Measurements from ENCODE around the gene COTL1.
"Not testable (repeated sequence)": the region's sequence is repeated elsewhere in the genome, so short reads cannot be mapped to it uniquely, and the experiment has no call there.

The COTL1 gene

GRCh38 chr16:84629580-84629979 is 11.7 kb upstream of the COTL1 start:
- no peaks in the 10 kb centered on the region for H3K9me3 ChIP-seq (ENCODE audit: control insufficient read depth in 1 of 2, low read length in 2 of 2)
- H3K27ac ChIP-seq (ENCODE audit: low read length): no peak overlapping the region
- no peaks in the 10 kb centered on the region for H3K36me3 ChIP-seq (ENCODE audit: control insufficient read depth in 1 of 2, insufficient read depth in 2 of 2, low read length in 2 of 2)
- no peaks in the 10 kb centered on the region for H3K27me3 ChIP-seq (ENCODE audit: low read depth, low read length)
- peaks cover 0 to 3% of the 10 kb centered on the region in 2 donors for H3K4me1 ChIP-seq (ENCODE audit: control insufficient read depth in 1 of 2, insufficient read depth in 2 of 2, low read length in 2 of 2)
- no peak overlapping the region for H3K4me3 ChIP-seq (ENCODE audit: low read depth in 1 of 2, low read length in 2 of 2)

- no peaks in the 10 kb centered on the region for H3K9me3 ChIP-seq (ENCODE audit: control insufficient read depth in 1 of 2, low read length in 2 of 2)
- H3K27me3 ChIP-seq (ENCODE audit: low read depth, low read length): no peaks in the 10 kb centered on the region
These were observed 10.4 kb upstream of the COTL1 start for GRCh38 chr16:84628226-84628731.

GRCh38 chr16:84625556-84625955 is 7.7 kb upstream of the COTL1 start:
- Histone ChIP-seq H3K27ac (ENCODE audit: low read length) (no peak overlapping the region), H3K4me3 (ENCODE audit: low read depth in 1 of 2, low read length in 2 of 2) (no peak overlapping the region), H3K4me1 (ENCODE audit: control insufficient read depth in 1 of 2, insufficient read depth in 2 of 2, low read length in 2 of 2) (peaks cover 0 to 4% of the 10 kb centered on the region in 2 donors), H3K27me3 (ENCODE audit: low read depth, low read length) (no peaks in the 10 kb centered on the region), H3K36me3 (ENCODE audit: control insufficient read depth in 1 of 2, insufficient read depth in 2 of 2, low read length in 2 of 2) (no peaks in the 10 kb centered on the region), H3K9me3 (ENCODE audit: control insufficient read depth in 1 of 2, low read length in 2 of 2) (no peaks in the 10 kb centered on the region)

More at GRCh38 chr16:84628226-84628731, 10.4 kb upstream of the COTL1 start:
- Histone ChIP-seq H3K4me1 (ENCODE audit: control insufficient read depth in 1 of 2, insufficient read depth in 2 of 2, low read length in 2 of 2) (no peaks in the 10 kb centered on the region), H3K27ac (ENCODE audit: low read length) (no peak overlapping the region), H3K4me3 (ENCODE audit: low read depth in 1 of 2, low read length in 2 of 2) (no peak overlapping the region), H3K36me3 (ENCODE audit: control insufficient read depth in 1 of 2, insufficient read depth in 2 of 2, low read length in 2 of 2) (no peaks in the 10 kb centered on the region)

GRCh38 chr16:84620913-84621312 is 3.0 kb upstream of the COTL1 start:
- peaks cover 5 to 24% of the 10 kb centered on the region in 2 donors for H3K4me1 ChIP-seq (ENCODE audit: control insufficient read depth in 1 of 2, insufficient read depth in 2 of 2, low read length in 2 of 2)
- H3K27ac ChIP-seq (ENCODE audit: low read length); H3K9me3 ChIP-seq (ENCODE audit: control insufficient read depth in 1 of 2, low read length in 2 of 2); H3K27me3 ChIP-seq (ENCODE audit: low read depth, low read length); H3K36me3 ChIP-seq (ENCODE audit: control insufficient read depth in 1 of 2, insufficient read depth in 2 of 2, low read length in 2 of 2); H3K4me3 ChIP-seq (ENCODE audit: low read depth in 1 of 2, low read length in 2 of 2): not testable (repeated sequence)

GRCh38 chr16:84618581-84619460 is 943 bp upstream of the COTL1 start:
- Histone ChIP-seq H3K9me3 (ENCODE audit: control insufficient read depth in 1 of 2, low read length in 2 of 2) (no peaks in the 10 kb centered on the region), H3K4me1 (ENCODE audit: control insufficient read depth in 1 of 2, insufficient read depth in 2 of 2, low read length in 2 of 2) (peaks cover 6 to 41% of the 10 kb centered on the region in 2 donors), H3K27ac (ENCODE audit: low read length) (peak overlapping the region; percentile 19), H3K4me3 (ENCODE audit: low read depth in 1 of 2, low read length in 2 of 2) (peak overlapping the region in 1 of 2 donors; percentile 13), H3K36me3 (ENCODE audit: control insufficient read depth in 1 of 2, insufficient read depth in 2 of 2, low read length in 2 of 2) (no peaks in the 10 kb centered on the region), H3K27me3 (ENCODE audit: low read depth, low read length) (no peaks in the 10 kb centered on the region)

GRCh38 chr16:84617041-84617790 is 662 bp downstream of the COTL1 start:
- H3K27ac ChIP-seq (ENCODE audit: low read length): peak overlapping the region; percentile 51
- no peaks in the 10 kb centered on the region for H3K36me3 ChIP-seq (ENCODE audit: control insufficient read depth in 1 of 2, insufficient read depth in 2 of 2, low read length in 2 of 2)
- no peaks in the 10 kb centered on the region for H3K9me3 ChIP-seq (ENCODE audit: control insufficient read depth in 1 of 2, low read length in 2 of 2)
- peaks cover 12 to 42% of the 10 kb centered on the region in 2 donors for H3K4me1 ChIP-seq (ENCODE audit: control insufficient read depth in 1 of 2, insufficient read depth in 2 of 2, low read length in 2 of 2)
- H3K4me3 ChIP-seq (ENCODE audit: low read depth in 1 of 2, low read length in 2 of 2): peak overlapping the region; percentile 77 to 87
- no peaks in the 10 kb centered on the region for H3K27me3 ChIP-seq (ENCODE audit: low read depth, low read length)

GRCh38 chr16:84616515-84616914 is 1.4 kb downstream of the COTL1 start:
- Histone ChIP-seq H3K27ac (ENCODE audit: low read length) (peak overlapping the region; percentile 19), H3K9me3 (ENCODE audit: control insufficient read depth in 1 of 2, low read length in 2 of 2) (no peaks in the 10 kb centered on the region), H3K4me1 (ENCODE audit: control insufficient read depth in 1 of 2, insufficient read depth in 2 of 2, low read length in 2 of 2) (peaks cover 12 to 49% of the 10 kb centered on the region in 2 donors)

GRCh38 chr16:84614968-84615813 is 2.7 kb downstream of the COTL1 start:
- Histone ChIP-seq H3K4me1 (ENCODE audit: control insufficient read depth in 1 of 2, insufficient read depth in 2 of 2, low read length in 2 of 2) (peaks cover 12 to 57% of the 10 kb centered on the region in 2 donors), H3K27me3 (ENCODE audit: low read depth, low read length) (no peaks in the 10 kb centered on the region), H3K9me3 (ENCODE audit: control insufficient read depth in 1 of 2, low read length in 2 of 2) (no peaks in the 10 kb centered on the region), H3K36me3 (ENCODE audit: control insufficient read depth in 1 of 2, insufficient read depth in 2 of 2, low read length in 2 of 2) (no peaks in the 10 kb centered on the region), H3K4me3 (ENCODE audit: low read depth in 1 of 2, low read length in 2 of 2) (peak overlapping the region; percentile 9 to 42), H3K27ac (ENCODE audit: low read length) (peak overlapping the region; percentile 16)

More at GRCh38 chr16:84616515-84616914, 1.4 kb downstream of the COTL1 start:
- peak overlapping the region; percentile 77 to 87 for H3K4me3 ChIP-seq (ENCODE audit: low read depth in 1 of 2, low read length in 2 of 2)
- H3K36me3 ChIP-seq (ENCODE audit: control insufficient read depth in 1 of 2, insufficient read depth in 2 of 2, low read length in 2 of 2): no peaks in the 10 kb centered on the region
- H3K27me3 ChIP-seq (ENCODE audit: low read depth, low read length): no peaks in the 10 kb centered on the region

- no peaks in the 10 kb centered on the region for H3K9me3 ChIP-seq (ENCODE audit: control insufficient read depth in 1 of 2, low read length in 2 of 2)
- H3K27ac ChIP-seq (ENCODE audit: low read length): peak overlapping the region; percentile 16
- H3K4me1 ChIP-seq (ENCODE audit: control insufficient read depth in 1 of 2, insufficient read depth in 2 of 2, low read length in 2 of 2): peaks cover 12 to 57% of the 10 kb centered on the region in 2 donors
- no peaks in the 10 kb centered on the region for H3K36me3 ChIP-seq (ENCODE audit: control insufficient read depth in 1 of 2, insufficient read depth in 2 of 2, low read length in 2 of 2)
- peak overlapping the region; percentile 3 to 42 for H3K4me3 ChIP-seq (ENCODE audit: low read depth in 1 of 2, low read length in 2 of 2)
- H3K27me3 ChIP-seq (ENCODE audit: low read depth, low read length): no peaks in the 10 kb centered on the region
These were observed 3.3 kb downstream of the COTL1 start for GRCh38 chr16:84614623-84614967.

GRCh38 chr16:84614073-84614459 is 3.8 kb downstream of the COTL1 start:
- H3K27me3 ChIP-seq (ENCODE audit: low read depth, low read length): no peaks in the 10 kb centered on the region
- peak overlapping the region in 1 of 2 donors; percentile 3 for H3K4me3 ChIP-seq (ENCODE audit: low read depth in 1 of 2, low read length in 2 of 2)
- peaks cover 12 to 57% of the 10 kb centered on the region in 2 donors for H3K4me1 ChIP-seq (ENCODE audit: control insufficient read depth in 1 of 2, insufficient read depth in 2 of 2, low read length in 2 of 2)
- H3K9me3 ChIP-seq (ENCODE audit: control insufficient read depth in 1 of 2, low read length in 2 of 2): no peaks in the 10 kb centered on the region
- H3K27ac ChIP-seq (ENCODE audit: low read length): peak overlapping the region; percentile 16
- H3K36me3 ChIP-seq (ENCODE audit: control insufficient read depth in 1 of 2, insufficient read depth in 2 of 2, low read length in 2 of 2): no peaks in the 10 kb centered on the region
